Endothelial cell of umbilical vein (primary cell): ENCODE results near the gene GPAT3. TPM values are rescaled to one million over a fixed set of nuclear protein-coding genes. Genes with fewer than 3 reads are reported as not detected.

Experiments used
- BruUV-seq: library from RNA; stranded (reverse); fragments of 400-500 nt; replicated peaks from 2 replicates; lab custom pipeline; 2021; lab: Mats Ljungman, UMichigan
- CTCF ChIA-PET: fragments of 300-600, 350-600 bp; sonication (Branson Sonifier 250); formaldehyde crosslinking; loops from one replicate; lab custom pipeline; 2021; ENCODE audit warnings: antibody characterized with exemption, inconsistent platforms; lab: Charles Lee
- POLR2A ChIA-PET: fragments of 300-600, 350-600 bp; sonication (Branson Sonifier 250); formaldehyde crosslinking; loops from one replicate; lab custom pipeline; 2021; ENCODE audit warnings: antibody characterized with exemption, inconsistent platforms; lab: Charles Lee
- DNase-seq: peaks from one replicate; pipeline ENCODE4 v3.0.0-alpha.2; 2011; ENCODE audit warnings: low read depth, low spot score
- FAIRE-seq: peaks from 2 replicates; lab custom pipeline; 2011; peaks lifted over from hg19 to GRCh38; lab: Jason Lieb, UNC
- H2AFZ ChIP-seq: 2 replicates; pipeline ENCODE4 v1.6.0; 2012; ENCODE audit warnings: low read depth, low read length, control low read depth, inconsistent platforms
- H3K27ac ChIP-seq: 2 replicates; pipeline ENCODE4 v1.5.1; 2011; ENCODE audit warnings: low read depth, mild to moderate bottlenecking, control low read depth, low read length, moderate library complexity; ENCODE audit not compliant: insufficient read depth
- H3K27me3 ChIP-seq, 2 experiments: 2 replicates each; pipeline versions ENCODE4 v1.6.0 to v1.6.1; 2011; ENCODE audit warnings: low read length in 2 of 2, mixed read lengths in 1 of 2; ENCODE audit not compliant: control insufficient read depth in 2 of 2, insufficient read depth in 2 of 2
- H3K36me3 ChIP-seq, 2 experiments: 2 replicates in 1 of 2; 3 replicates in 1 of 2; pipeline ENCODE4 v1.5.1; 2011; ENCODE audit warnings: low read length in 2 of 2, mild to moderate bottlenecking in 1 of 2, moderate library complexity in 1 of 2; ENCODE audit not compliant: control insufficient read depth in 2 of 2, insufficient read depth in 2 of 2; ENCODE audit errors: extremely low read depth in 1 of 2
- H3K4me1 ChIP-seq: 3 replicates; pipeline ENCODE4 v1.5.1; 2011; ENCODE audit warnings: mild to moderate bottlenecking, low read length; ENCODE audit not compliant: control insufficient read depth, insufficient read depth; ENCODE audit errors: extremely low read depth
- H3K4me2 ChIP-seq: 2 replicates; pipeline ENCODE4 v1.6.1; 2011; ENCODE audit warnings: low read length, control low read depth, mixed read lengths; ENCODE audit not compliant: insufficient read depth
- H3K4me3 ChIP-seq, 3 experiments: fragments of 200-600 bp in 1 of 3; sonication (generic), shearing (Covaris generic) in 1 of 3; replicated peaks in 1 of 3; 2 replicates each; pipeline ENCODE4 v1.5.1; 2011 to 2016; ENCODE audit warnings: control low read depth in 3 of 3, low read length in 3 of 3, mild to moderate bottlenecking in 2 of 3, inconsistent platforms in 1 of 3, low read depth in 1 of 3, moderate library complexity in 1 of 3; ENCODE audit not compliant: insufficient read depth in 1 of 3
- H3K79me2 ChIP-seq: 2 replicates; pipeline ENCODE4 v1.6.0; 2012; ENCODE audit warnings: low read length, inconsistent platforms; ENCODE audit not compliant: control insufficient read depth, insufficient read depth
- H3K9ac ChIP-seq: replicated peaks from 2 replicates; pipeline ENCODE3; 2011; ENCODE audit warnings: low read length, control low read depth; ENCODE audit not compliant: insufficient read depth; ENCODE audit errors: extremely low read depth
- H3K9me1 ChIP-seq: replicated peaks from 3 replicates; pipeline ENCODE4 v1.6.0; 2011; ENCODE audit warnings: mild to moderate bottlenecking, low read length; ENCODE audit not compliant: control insufficient read depth, insufficient read depth; ENCODE audit errors: extremely low read depth
- H3K9me3 ChIP-seq: replicated peaks from 2 replicates; pipeline ENCODE4 v1.5.1; 2012; ENCODE audit warnings: low read length, inconsistent platforms; ENCODE audit not compliant: control insufficient read depth, insufficient read depth
- H4K20me1 ChIP-seq: replicated peaks from 2 replicates; pipeline ENCODE3; 2011; ENCODE audit warnings: mild to moderate bottlenecking, low read length; ENCODE audit not compliant: control insufficient read depth, insufficient read depth; ENCODE audit errors: extremely low read depth
- EZH2 ChIP-seq: IDR thresholded peaks from 2 replicates; pipeline ENCODE4 v1.6.1; 2012; ENCODE audit warnings: borderline replicate concordance, low read depth, mild to moderate bottlenecking, moderate library complexity, low read length, inconsistent platforms; ENCODE audit not compliant: severe bottlenecking
- GATA2 ChIP-seq: IDR thresholded peaks from 2 replicates; pipeline ENCODE4 v1.7.0; 2011; ENCODE audit warnings: low read depth, mild to moderate bottlenecking, moderate library complexity, mixed read lengths, low read length; ENCODE audit not compliant: insufficient read length, insufficient read depth
- JUN ChIP-seq: IDR thresholded peaks from 2 replicates; pipeline ENCODE4 v1.6.1; 2011; ENCODE audit warnings: borderline replicate concordance, low read depth; ENCODE audit not compliant: insufficient read length, insufficient read depth
- MYC ChIP-seq: IDR thresholded peaks from one replicate; pipeline ENCODE4 v1.6.1; 2011; ENCODE audit warnings: mild to moderate bottlenecking, low read depth, low read length
- POLR2A ChIP-seq: IDR thresholded peaks from 2 replicates; pipeline ENCODE4 v1.6.1; 2012; ENCODE audit warnings: low read depth, mild to moderate bottlenecking, control low read depth, low read length
- POLR2AphosphoS5 ChIP-seq: IDR thresholded peaks from 2 replicates; pipeline ENCODE4 v1.6.1; 2012; ENCODE audit warnings: low read depth, mild to moderate bottlenecking, control low read depth, low read length, moderate library complexity; ENCODE audit not compliant: insufficient read depth
- dilution Hi-C: fragments of 300-500 bp; cut with MboI; formaldehyde crosslinking; loops from one replicate; pipeline ENCODE4 v1.15.0; 2019; ENCODE audit warnings: low sequenced_read_pairs; ENCODE audit not compliant: extremely low pct_ligation_motif_present
- intact Hi-C: fragments of 100-400 bp; cut with micrococcal nuclease; formaldehyde crosslinking; loops from one replicate; pipeline ENCODE4 v1.10.0; 2022
- polyA plus RNA-seq, 4 experiments: library from polyadenylated mRNA; depleted of rRNA in 3 of 4; stranded (reverse) in 3 of 4; unstranded in 1 of 4; fragments of >200 nt; gene quantifications; 2 replicates each; pipeline versions ENCODE4 v1.2.1 to v1.2.3, GENCODE V29; 2011 to 2012; ENCODE audit warnings: missing spikeins in 1 of 4
- total RNA-seq: library from RNA; stranded (reverse); gene quantifications from 2 replicates; pipeline ENCODE4 v1.2.3, GENCODE V29; 2021
- TF ChIP-seq, protein P1 (sequence below): IDR thresholded peaks from 2 replicates; pipeline ENCODE4 v1.6.1; 2011; ENCODE audit not compliant: insufficient read depth, insufficient read length
- TF ChIP-seq, protein P2 (sequence below), 2 donors: IDR thresholded peaks; 1 replicate in 1 of 2; 2 replicates in 1 of 2; pipeline ENCODE4 v1.5.1; 2011; ENCODE audit warnings: low read length in 2 of 2, mild to moderate bottlenecking in 2 of 2, moderate library complexity in 2 of 2, control low read depth in 1 of 2, inconsistent platforms in 1 of 2, low read depth in 1 of 2; ENCODE audit not compliant: insufficient read depth in 1 of 2; ENCODE audit errors: extremely low read depth in 1 of 2

The GPAT3 gene
- total and polyA plus RNA-seq, 2 donors (not counting 3 experiments of a cell fraction or from before 2014, with no cell fraction given), result 0.36 to 2.1 TPM

DNA sequence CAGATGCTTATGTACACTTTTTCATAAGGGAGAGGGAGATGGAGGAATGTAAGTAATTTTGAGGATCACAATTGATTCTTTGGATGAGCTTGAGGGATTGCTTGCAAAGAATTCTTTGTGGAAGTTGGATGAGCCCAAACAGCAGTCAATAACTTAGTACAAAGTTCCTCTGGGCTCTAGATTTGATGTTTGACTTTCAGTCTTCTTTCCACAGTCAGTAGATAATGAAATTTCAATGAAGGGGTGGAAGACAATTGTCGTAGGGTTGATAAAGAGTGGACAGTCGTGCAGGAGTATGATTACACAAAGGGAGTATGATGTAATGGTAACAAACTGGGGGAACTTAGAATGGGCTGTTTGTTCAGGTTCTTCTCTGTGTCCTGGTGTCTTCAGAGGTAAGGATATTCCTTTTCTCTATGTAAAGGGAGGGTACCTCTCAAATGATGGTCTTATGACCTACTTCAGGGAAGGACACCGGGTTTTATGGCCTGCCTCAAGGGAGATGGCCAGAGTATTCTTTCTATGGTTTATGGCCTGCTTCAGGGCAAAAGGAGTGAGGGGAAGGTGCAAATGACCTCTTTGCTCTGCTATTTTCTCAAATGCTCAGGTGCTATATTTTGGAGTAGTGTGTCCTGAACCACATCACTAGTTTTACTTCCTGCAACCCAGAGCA, 49.3 kb upstream of the GPAT3 start:
- Histone ChIP-seq H3K9ac (no peak overlapping the region), H3K4me3 (no peak overlapping the region), H3K27me3 (no peaks in the 10 kb centered on the region), H3K9me1 (no peaks in the 10 kb centered on the region), H3K27ac (no peak overlapping the region), H3K36me3 (no peaks in the 10 kb centered on the region), H2AFZ (no peak overlapping the region), H3K79me2 (no peaks in the 10 kb centered on the region), H3K4me2 (no peak overlapping the region), H4K20me1 (no peaks in the 10 kb centered on the region), H3K4me1 (peaks cover 9% of the 10 kb centered on the region), H3K9me3 (no peaks in the 10 kb centered on the region)
- DNase-seq (no peak), FAIRE-seq (no peak)
- CTCF ChIA-PET, result interaction anchor here (1.4 kb wide), 1 partner anchor 11 kb away, joined by 3 read pairs; no protein-coding TSS in a partner anchor
- BruUV-seq, result no TSS peak
- TF ChIP-seq MYC, result no peak
- TF ChIP-seq EZH2, result no peak
- TF ChIP-seq POLR2AphosphoS5, result no peak
- TF ChIP-seq, protein P1, sequence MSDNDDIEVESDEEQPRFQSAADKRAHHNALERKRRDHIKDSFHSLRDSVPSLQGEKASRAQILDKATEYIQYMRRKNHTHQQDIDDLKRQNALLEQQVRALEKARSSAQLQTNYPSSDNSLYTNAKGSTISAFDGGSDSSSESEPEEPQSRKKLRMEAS, result no peak
- TF ChIP-seq POLR2A, result no peak
- TF ChIP-seq GATA2, result no peak
- TF ChIP-seq, protein P2, sequence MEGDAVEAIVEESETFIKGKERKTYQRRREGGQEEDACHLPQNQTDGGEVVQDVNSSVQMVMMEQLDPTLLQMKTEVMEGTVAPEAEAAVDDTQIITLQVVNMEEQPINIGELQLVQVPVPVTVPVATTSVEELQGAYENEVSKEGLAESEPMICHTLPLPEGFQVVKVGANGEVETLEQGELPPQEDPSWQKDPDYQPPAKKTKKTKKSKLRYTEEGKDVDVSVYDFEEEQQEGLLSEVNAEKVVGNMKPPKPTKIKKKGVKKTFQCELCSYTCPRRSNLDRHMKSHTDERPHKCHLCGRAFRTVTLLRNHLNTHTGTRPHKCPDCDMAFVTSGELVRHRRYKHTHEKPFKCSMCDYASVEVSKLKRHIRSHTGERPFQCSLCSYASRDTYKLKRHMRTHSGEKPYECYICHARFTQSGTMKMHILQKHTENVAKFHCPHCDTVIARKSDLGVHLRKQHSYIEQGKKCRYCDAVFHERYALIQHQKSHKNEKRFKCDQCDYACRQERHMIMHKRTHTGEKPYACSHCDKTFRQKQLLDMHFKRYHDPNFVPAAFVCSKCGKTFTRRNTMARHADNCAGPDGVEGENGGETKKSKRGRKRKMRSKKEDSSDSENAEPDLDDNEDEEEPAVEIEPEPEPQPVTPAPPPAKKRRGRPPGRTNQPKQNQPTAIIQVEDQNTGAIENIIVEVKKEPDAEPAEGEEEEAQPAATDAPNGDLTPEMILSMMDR (IDR thresholded peaks at IDR 0.05; ENCODE audit: extremely low read depth in 1 of 2, insufficient read depth in 1 of 2, low read depth in 1 of 2, low read length in 2 of 2), result no peak
- no peak for TF ChIP-seq JUN
- dilution Hi-C loops, result no loop called here
- intact Hi-C loops, result no loop called here
- POLR2A ChIA-PET, result no interaction called here
